ENCODE data around the gene APOLD1.
"Not testable (repeated sequence)": the region's sequence is repeated elsewhere in the genome, so short reads cannot be mapped to it uniquely, and the experiment has no call there.

Gene APOLD1

DNA sequence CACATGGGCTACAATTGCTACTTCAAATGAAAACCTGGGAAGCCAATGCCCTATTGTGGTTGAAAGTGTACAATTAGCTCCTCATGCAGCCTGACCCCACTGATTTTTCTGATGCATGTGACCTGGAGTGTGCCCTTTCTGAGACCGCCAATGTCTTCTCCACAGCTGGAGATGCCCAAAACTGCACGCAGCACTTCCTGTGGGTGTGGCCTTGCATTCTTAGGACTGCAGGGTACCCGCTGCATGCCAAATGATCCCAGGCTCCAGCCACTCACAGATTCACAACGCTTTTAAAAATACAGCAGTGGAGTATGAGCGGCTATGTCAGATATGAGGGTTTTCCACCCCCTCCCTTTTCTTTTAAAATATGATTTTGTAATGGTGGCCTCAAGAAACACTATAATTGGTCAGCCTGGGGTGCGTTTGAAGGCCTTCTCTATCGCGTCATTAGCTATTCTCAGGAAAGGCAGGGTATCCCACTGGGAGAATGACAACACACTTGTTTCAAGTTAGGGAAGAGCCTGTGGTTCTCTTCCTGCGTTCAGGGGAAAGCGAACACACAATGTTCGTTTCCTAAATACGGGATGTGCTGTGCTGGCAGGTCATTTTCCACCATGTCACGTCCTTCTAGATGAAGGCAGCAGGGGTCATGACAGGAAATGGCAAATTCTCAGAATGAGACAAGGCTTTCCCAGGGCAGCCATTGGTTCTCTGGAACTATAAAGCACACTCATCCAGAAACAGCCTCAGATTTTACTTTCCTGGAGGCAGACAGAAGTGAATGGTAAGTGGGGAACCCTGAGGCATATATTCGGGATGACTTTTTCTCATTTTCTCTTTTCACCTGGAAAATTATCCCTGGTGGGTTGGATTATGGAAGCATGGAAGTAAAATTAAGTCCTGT lies at the start of gene APOLD1:
APOLD1 (plus strand) TSS at position 749 of the 904 bp plus-strand sequence; CDS start at position 782, 33 bp downstream.
- peak within 1 kb of the TSS; percentile 48 for H3K4me3 ChIP-seq (replicated peaks; ENCODE audit: low read depth, low read length)
- TF ChIP-seq, protein P1, sequence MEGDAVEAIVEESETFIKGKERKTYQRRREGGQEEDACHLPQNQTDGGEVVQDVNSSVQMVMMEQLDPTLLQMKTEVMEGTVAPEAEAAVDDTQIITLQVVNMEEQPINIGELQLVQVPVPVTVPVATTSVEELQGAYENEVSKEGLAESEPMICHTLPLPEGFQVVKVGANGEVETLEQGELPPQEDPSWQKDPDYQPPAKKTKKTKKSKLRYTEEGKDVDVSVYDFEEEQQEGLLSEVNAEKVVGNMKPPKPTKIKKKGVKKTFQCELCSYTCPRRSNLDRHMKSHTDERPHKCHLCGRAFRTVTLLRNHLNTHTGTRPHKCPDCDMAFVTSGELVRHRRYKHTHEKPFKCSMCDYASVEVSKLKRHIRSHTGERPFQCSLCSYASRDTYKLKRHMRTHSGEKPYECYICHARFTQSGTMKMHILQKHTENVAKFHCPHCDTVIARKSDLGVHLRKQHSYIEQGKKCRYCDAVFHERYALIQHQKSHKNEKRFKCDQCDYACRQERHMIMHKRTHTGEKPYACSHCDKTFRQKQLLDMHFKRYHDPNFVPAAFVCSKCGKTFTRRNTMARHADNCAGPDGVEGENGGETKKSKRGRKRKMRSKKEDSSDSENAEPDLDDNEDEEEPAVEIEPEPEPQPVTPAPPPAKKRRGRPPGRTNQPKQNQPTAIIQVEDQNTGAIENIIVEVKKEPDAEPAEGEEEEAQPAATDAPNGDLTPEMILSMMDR (IDR thresholded peaks at IDR 0.05; ENCODE audit: low read depth, low read length, missing control alignments) = no peak
- DNase-seq (ENCODE audit: extremely low read depth, low read depth) = no peak

- DNase-seq (ENCODE audit: extremely low read depth, low read depth) = no peak
- TF ChIP-seq, protein P1 (IDR thresholded peaks at IDR 0.05; ENCODE audit: low read depth, low read length, missing control alignments) = peak; percentile 56
- H3K4me3 ChIP-seq (replicated peaks; ENCODE audit: low read depth, low read length) = peak overlapping the region; percentile 12; the same call in 1 of the 2 replicates
Measured at GRCh38 chr12:12736759-12737676, 48.4 kb upstream of the APOLD1 start.

DNA sequence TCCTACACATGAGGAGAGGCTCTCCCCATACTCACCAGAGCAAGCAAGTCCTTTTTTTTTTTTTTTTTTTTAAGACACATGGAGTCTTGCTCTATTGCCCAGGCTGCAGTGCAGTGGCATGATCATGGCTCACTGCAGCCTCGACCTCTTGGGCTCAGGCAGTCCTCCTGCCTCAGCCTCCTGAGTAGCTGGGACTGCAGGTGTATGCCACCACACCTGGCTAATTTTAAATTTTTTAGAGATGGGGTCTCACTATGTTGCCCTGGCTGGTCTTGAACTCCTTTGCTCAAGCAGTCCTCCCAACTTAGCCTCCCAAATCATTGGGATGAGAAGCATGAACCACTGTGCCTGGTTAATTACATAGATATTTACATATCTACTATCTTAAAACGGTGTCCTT lies 47.3 kb upstream of the APOLD1 start:
- H3K4me3 ChIP-seq (replicated peaks; ENCODE audit: low read depth, low read length); DNase-seq (ENCODE audit: extremely low read depth, low read depth): not testable (repeated sequence)

- H3K4me3 ChIP-seq (replicated peaks; ENCODE audit: low read depth, low read length) = no peak overlapping the region
- TF ChIP-seq, protein P1 (IDR thresholded peaks at IDR 0.05; ENCODE audit: low read depth, low read length, missing control alignments) = no peak
- no peak for DNase-seq (ENCODE audit: extremely low read depth, low read depth)
Measured at GRCh38 chr12:12741660-12742059, 43.8 kb upstream of the APOLD1 start.

DNA sequence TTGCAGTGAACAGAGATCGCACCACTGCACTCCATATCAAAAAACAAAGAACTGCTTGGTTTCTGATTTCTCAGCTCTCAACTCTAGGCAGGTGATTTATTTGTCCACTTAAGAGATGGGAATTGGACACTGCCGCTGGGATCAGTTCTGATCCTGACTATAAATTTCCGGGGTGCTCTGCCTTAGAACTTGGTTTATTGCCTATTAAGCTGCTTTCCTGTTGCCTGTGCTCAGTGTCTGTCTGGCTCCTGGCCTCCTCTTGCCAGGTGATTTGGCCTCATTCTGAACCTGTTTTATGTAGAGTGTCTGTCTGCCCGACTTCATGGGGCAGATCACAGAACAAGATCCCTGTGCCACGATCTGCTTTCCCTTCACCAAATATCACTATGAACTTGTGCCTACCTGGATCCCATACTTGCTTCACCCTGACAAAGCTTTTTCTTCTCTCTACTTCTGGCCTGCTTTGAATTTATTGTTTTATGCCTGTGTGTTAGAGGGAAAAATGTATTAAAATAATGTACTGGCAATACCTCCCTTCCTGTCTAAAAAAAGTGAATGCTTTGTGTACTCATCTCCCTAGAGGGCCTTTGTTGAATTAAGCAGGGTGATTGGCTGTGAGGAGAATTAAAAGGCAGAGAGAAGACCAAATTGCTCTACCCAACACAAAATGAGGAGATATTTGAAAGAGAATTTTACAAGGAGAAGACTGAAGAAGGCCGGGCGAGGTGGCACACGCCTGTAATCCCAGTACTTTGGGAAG lies 40.7 kb upstream of the APOLD1 start:
- TF ChIP-seq, protein P1 (IDR thresholded peaks at IDR 0.05; ENCODE audit: low read depth, low read length, missing control alignments) = no peak

DNA sequence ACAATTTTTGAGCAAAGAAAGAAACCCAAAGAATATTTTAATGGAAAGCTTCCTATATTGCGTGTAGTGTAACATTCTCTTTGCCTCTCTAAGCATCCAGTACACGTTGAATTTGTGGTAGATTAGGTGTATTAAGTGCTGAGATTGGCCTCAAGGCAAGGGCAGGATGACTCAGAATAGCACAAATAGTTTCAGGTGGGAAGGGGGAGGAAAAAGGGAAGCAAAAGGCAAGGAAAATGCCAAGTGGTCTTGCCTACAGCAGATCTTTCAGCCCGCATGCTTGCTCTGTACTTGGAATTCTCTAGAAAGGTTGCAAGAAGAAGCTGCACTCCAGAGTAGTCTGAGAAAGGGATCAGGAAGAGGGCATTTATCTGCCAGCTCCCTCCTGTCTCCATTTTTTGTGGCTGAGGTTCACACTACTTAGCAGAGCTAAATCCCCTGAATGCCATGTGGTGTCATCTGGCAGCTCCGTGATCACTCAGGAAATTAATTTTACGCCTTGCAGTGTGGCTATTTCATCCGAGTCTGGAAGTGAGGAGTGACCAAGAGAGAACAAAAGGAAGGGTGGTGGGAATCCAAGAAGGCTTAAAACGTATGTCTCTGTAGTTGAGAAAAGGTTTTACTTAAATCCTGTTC lies 39.8 kb upstream of the APOLD1 start:
- TF ChIP-seq, protein P1 (IDR thresholded peaks at IDR 0.05; ENCODE audit: low read depth, low read length, missing control alignments) = no peak
- DNase-seq (ENCODE audit: extremely low read depth, low read depth) = no peak
- H3K4me3 ChIP-seq (replicated peaks; ENCODE audit: low read depth, low read length) = no peak overlapping the region

More for the DNA sequence above, 40.7 kb upstream of the APOLD1 start:
- H3K4me3 ChIP-seq (replicated peaks; ENCODE audit: low read depth, low read length) = no peak overlapping the region
- DNase-seq (ENCODE audit: extremely low read depth, low read depth) = no peak
